OCI-LY3 (cell line): ENCODE results near the gene KRI1.

ENCODE experiments used
- EZH2phosphoT487 ChIP-seq: fragments of 200-600 bp; shearing (Covaris generic); IDR thresholded peaks from 2 replicates; pipeline ENCODE4 v1.6.1; 2018; ENCODE audit warnings: antibody characterized with exemption, mixed run types, low read depth
- TF ChIP-seq, protein P1 (sequence below): fragments of 200-600, 300-600 bp; sonication (generic); IDR thresholded peaks from 2 replicates; pipeline ENCODE4 v1.5.1; 2014; ENCODE audit warnings: antibody characterized with exemption, low read length, low read depth

- TF ChIP-seq, protein P1, sequence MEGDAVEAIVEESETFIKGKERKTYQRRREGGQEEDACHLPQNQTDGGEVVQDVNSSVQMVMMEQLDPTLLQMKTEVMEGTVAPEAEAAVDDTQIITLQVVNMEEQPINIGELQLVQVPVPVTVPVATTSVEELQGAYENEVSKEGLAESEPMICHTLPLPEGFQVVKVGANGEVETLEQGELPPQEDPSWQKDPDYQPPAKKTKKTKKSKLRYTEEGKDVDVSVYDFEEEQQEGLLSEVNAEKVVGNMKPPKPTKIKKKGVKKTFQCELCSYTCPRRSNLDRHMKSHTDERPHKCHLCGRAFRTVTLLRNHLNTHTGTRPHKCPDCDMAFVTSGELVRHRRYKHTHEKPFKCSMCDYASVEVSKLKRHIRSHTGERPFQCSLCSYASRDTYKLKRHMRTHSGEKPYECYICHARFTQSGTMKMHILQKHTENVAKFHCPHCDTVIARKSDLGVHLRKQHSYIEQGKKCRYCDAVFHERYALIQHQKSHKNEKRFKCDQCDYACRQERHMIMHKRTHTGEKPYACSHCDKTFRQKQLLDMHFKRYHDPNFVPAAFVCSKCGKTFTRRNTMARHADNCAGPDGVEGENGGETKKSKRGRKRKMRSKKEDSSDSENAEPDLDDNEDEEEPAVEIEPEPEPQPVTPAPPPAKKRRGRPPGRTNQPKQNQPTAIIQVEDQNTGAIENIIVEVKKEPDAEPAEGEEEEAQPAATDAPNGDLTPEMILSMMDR = no peak
- no peak for TF ChIP-seq EZH2phosphoT487
Observed at GRCh38 chr19:10533646-10534386, 32.0 kb downstream of the KRI1 start.
